Measurements from ENCODE around the gene SNX13. TPM values are rescaled to one million over a fixed set of nuclear protein-coding genes. Genes with fewer than 3 reads are reported as not detected.

Gene SNX13
- total and polyA plus RNA-seq, 12 donors, result 8.5 to 113 (median 67.4) TPM

- Histone ChIP-seq H3K27me3 (no peaks in the 10 kb centered on the region), H3K36me3 (replicated peaks in 1 of 2) (no peaks in the 10 kb centered on the region), H3K4me1 (replicated peaks in 1 of 2) (peaks cover 9 to 55% of the 10 kb centered on the region in 2 donors), H3K4me3 (no peak overlapping the region), H3K27ac (no peak overlapping the region), H3K9me3 (replicated peaks in 1 of 3) (no peaks in the 10 kb centered on the region)
- intact Hi-C loops (cut with DNase I), result no loop called here
- TF ChIP-seq POLR2A (IDR thresholded peaks at IDR 0.05), result no peak
- no peak for TF ChIP-seq CTCF (IDR thresholded peaks at IDR 0.05)
- WGBS, 4 donors, result 74 to 85% (median 76%) methylated on average over 2 of the region's 2 CpGs
- no peak for DNase-seq
These were observed 7.5 kb downstream of the SNX13 start for GRCh38 chr7:17932770-17933169.

DNA sequence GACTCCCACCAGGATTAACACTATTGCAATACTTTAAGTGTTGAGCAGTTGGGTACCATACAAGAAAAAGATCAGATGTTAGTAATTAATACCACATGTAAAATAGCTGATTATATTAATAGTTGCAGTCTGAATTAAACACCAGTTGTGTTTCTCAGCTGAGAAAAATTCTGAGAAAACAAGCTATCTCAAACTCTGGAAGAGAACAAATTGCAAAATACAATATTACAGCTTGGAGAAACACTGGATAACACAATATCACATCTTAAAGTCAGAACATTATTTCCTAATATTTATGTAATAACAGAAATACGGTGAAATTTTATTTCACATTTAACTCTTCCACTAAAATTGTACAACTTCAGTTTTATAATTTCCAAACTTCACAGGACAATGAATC, 9.2 kb downstream of the SNX13 start:
- Histone ChIP-seq H3K36me3 (replicated peaks in 1 of 2) (no peaks in the 10 kb centered on the region), H3K27ac (no peak overlapping the region), H3K4me3 (no peak overlapping the region), H3K9me3 (replicated peaks in 1 of 3) (no peaks in the 10 kb centered on the region), H3K4me1 (replicated peaks in 1 of 2) (peaks cover 3 to 48% of the 10 kb centered on the region in 2 donors), H3K27me3 (no peaks in the 10 kb centered on the region)
- intact Hi-C loops (cut with DNase I), result no loop called here
- TF ChIP-seq POLR2A (IDR thresholded peaks at IDR 0.05), result no peak
- no peak for TF ChIP-seq CTCF (IDR thresholded peaks at IDR 0.05)
- 57 to 85% (median 80%) methylated on average over 1 of the region's 1 CpG for WGBS, 4 donors
- no peak for DNase-seq

GRCh38 chr7:17930546-17930945, 9.7 kb downstream of the SNX13 start:
- DNase-seq, result no peak
- 97 to 100% (median 99%) methylated on average over 2 of the region's 2 CpGs for WGBS, 4 donors
- intact Hi-C loops (cut with DNase I), result no loop called here
- Histone ChIP-seq H3K9me3 (replicated peaks in 1 of 3) (no peaks in the 10 kb centered on the region), H3K27ac (no peak overlapping the region), H3K4me3 (no peak overlapping the region), H3K36me3 (replicated peaks in 1 of 2) (no peaks in the 10 kb centered on the region), H3K4me1 (replicated peaks in 1 of 2) (peaks cover 3 to 46% of the 10 kb centered on the region in 2 donors), H3K27me3 (no peaks in the 10 kb centered on the region)
- TF ChIP-seq POLR2A (IDR thresholded peaks at IDR 0.05) (no peak), CTCF (IDR thresholded peaks at IDR 0.05) (no peak)

DNA sequence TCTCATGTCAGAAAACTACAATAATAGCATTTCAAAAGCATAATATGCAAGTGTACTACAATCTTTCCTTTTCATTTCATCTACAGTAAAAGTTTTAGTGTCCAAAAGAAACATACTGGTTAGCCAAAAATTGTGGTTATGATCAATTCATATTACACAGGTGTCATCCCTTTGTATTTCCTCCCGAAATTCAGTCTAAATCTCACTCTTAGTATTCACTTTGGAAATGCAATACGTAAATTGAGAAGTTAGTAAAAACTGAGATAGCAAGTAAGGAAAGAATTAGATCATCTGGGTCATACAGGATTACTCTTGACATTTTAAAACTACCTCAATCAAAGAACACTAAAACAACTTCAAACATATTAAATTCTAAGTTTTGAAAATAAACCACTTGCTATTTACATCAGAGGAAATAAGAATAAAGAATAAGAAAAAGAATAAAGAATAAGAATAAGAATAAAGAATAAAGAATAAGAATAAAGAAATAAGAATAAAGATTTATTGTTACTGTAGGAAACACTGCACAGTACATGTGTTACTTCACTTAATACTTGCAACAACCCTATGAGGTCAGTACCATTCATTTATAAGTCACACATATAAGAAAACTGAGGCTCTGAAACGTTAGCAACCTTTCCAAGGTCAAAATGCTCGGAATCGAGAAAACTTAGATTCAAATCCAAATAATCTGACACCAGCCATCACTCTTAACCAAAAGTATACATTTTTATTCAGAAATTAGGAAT, 10.5 kb downstream of the SNX13 start:
- intact Hi-C loops (cut with DNase I), result no loop called here
- peaks cover 3 to 46% of the 10 kb centered on the region in 2 donors for H3K4me1 ChIP-seq (replicated peaks in 1 of 2)
- no peak overlapping the region for H3K27ac ChIP-seq
- no peaks in the 10 kb centered on the region for H3K9me3 ChIP-seq (replicated peaks in 1 of 3)
- TF ChIP-seq CTCF (IDR thresholded peaks at IDR 0.05) (no peak), POLR2A (IDR thresholded peaks at IDR 0.05) (no peak)
- no peaks in the 10 kb centered on the region for H3K36me3 ChIP-seq (replicated peaks in 1 of 2)
- no peaks in the 10 kb centered on the region for H3K27me3 ChIP-seq
- 45 to 53% (median 46%) methylated on average over 5 of the region's 5 CpGs for WGBS, 4 donors
- DNase-seq, result no peak
- no peak overlapping the region for H3K4me3 ChIP-seq
